IPS-NIHi11 (cell line): ENCODE measurements around the gene WDR82.

Experiments used
- DNase-seq: peaks from one replicate; pipeline ENCODE4 v3.0.0; 2012; ENCODE audit warnings: mixed read lengths, low spot score

The WDR82 gene

GRCh38 chr3:52308308-52308707 is 29.9 kb upstream of the WDR82 start:
- DNase-seq, result no peak

- no peak for DNase-seq
Observed at GRCh38 chr3:52306978-52307377, 28.5 kb upstream of the WDR82 start.

- DNase-seq, result no peak
Observed at GRCh38 chr3:52305926-52306325, 27.5 kb upstream of the WDR82 start.

GRCh38 chr3:52303811-52304210 is 25.4 kb upstream of the WDR82 start:
- DNase-seq, result no peak

GRCh38 chr3:52302426-52303145 is 24.1 kb upstream of the WDR82 start:
- DNase-seq, result no peak

- peak; percentile 67 for DNase-seq
Observed at GRCh38 chr3:52299879-52300611, 21.6 kb upstream of the WDR82 start.

- DNase-seq, result peak; percentile 48
Observed at GRCh38 chr3:52299247-52299878, 20.9 kb upstream of the WDR82 start.

- DNase-seq, result peak; percentile 62
Observed at GRCh38 chr3:52298149-52299098, 20.0 kb upstream of the WDR82 start.

- no peak for DNase-seq
Observed at GRCh38 chr3:52297242-52298148, 19.0 kb upstream of the WDR82 start.

- no peak for DNase-seq
Observed at GRCh38 chr3:52295671-52296208, 17.3 kb upstream of the WDR82 start.

GRCh38 chr3:52294320-52295150 is 16.1 kb upstream of the WDR82 start:
- DNase-seq, result no peak

GRCh38 chr3:52293491-52294319 is 15.3 kb upstream of the WDR82 start:
- no peak for DNase-seq

GRCh38 chr3:52292247-52293065 is 14.0 kb upstream of the WDR82 start:
- no peak for DNase-seq

GRCh38 chr3:52291508-52292181 is 13.2 kb upstream of the WDR82 start:
- peak; percentile 58 for DNase-seq

GRCh38 chr3:52290596-52291507 is 12.4 kb upstream of the WDR82 start:
- DNase-seq, result no peak
